DMS 273 (cell line): ENCODE measurements around the gene METTL22.

ENCODE experiments used
- DNase-seq: peaks from one replicate; lab custom pipeline; 2025; ENCODE audit not compliant: unreplicated experiment; lab: John Stamatoyannopoulos, UW

Gene METTL22

GRCh38 chr16:8686879-8687278, 65.4 kb downstream of the METTL22 start:
- no peak for DNase-seq

DNA sequence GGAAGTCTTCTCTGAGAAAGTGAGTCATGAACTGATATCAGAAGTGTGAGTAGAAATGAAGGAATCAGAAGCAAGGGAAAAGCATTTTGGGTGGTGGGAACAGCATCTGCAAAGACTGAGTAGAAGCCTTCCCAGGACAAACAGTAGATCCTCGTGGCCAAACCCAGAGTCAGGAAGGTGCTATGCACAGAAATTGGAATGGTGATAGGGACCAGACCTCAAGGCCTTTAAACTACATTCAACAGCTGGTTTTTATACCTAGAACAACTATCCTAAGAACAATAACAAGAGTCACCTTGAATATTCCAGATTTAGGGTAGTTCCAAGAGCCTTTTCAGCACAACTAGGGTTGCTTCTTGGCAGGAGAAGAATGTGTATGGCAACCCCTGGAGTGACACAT, 68.2 kb downstream of the METTL22 start:
- DNase-seq: no peak

GRCh38 chr16:8691728-8692127, 70.2 kb downstream of the METTL22 start:
- DNase-seq: no peak

- no peak for DNase-seq
Observed at GRCh38 chr16:8694795-8695728, 73.6 kb downstream of the METTL22 start.

GRCh38 chr16:8696880-8697279, 75.4 kb downstream of the METTL22 start:
- DNase-seq: no peak

DNA sequence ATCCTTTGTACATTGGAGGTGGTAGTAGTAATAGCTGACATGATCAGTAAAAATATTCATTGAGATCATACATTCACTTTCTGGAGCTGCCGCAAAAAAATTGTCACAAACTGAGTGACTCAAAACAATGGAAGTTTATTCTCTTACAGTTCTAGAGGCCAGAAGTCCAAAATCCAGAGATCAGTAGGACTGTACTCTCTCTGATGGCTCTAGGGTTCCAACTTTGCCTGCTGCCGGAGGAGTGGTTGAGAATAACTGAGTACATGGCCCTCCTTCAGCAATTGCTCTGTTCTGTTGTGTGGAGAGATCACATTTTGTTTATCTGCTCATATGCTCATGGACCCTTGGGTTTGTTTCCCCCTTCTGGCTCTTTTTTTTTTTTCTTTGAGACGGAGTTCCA, 76.5 kb downstream of the METTL22 start:
- DNase-seq: no peak
